ENCODE measurements around the gene PLA2G15. TPM values are rescaled to one million over a fixed set of nuclear protein-coding genes. Genes with fewer than 3 reads are reported as not detected.

Gene PLA2G15
- total and polyA plus RNA-seq, 2 of the 13 experiments (the other 11 are each of a cell fraction or from before 2014, with no cell fraction given) = 14.4 to 23.7 TPM

GRCh38 chr16:68264128-68265077 is 19.2 kb downstream of the PLA2G15 start, which contains the start of gene SLC7A6 (continued):
- no peak for TF ChIP-seq REST (IDR thresholded peaks at IDR 0.05; ENCODE audit: borderline replicate concordance in 1 of 2, low read depth in 1 of 2, low read length in 2 of 2)
- TF ChIP-seq TCF7 (IDR thresholded peaks at IDR 0.05; ENCODE audit: low read depth) = no peak; the same call in 1 of the 2 replicates
- TF ChIP-seq GABPB1 (CRISPR knock-in tag; IDR thresholded peaks at IDR 0.05) = peak; percentile 74; the same call in 1 of the 2 replicates
- 0 out of 2 replicates have a peak, but pooled peaks have one; percentile 73 for TF ChIP-seq TSC22D2 (CRISPR knock-in tag; IDR thresholded peaks at IDR 0.05; ENCODE audit: borderline replicate concordance)
- TF ChIP-seq ERF (CRISPR knock-in tag; IDR thresholded peaks at IDR 0.05) = no peak; the same call in 1 of the 2 replicates
- peak; percentile 23 for TF ChIP-seq NFAT5 (CRISPR knock-in tag; IDR thresholded peaks at IDR 0.05)
- TF ChIP-seq ATF2 (CRISPR knock-in tag; IDR thresholded peaks at IDR 0.05) = no peak; the same call in 1 of the 2 replicates
- no peak for TF ChIP-seq BCL3 (CRISPR knock-in tag; IDR thresholded peaks at IDR 0.05)
- TF ChIP-seq WIZ (CRISPR knock-in tag; IDR thresholded peaks at IDR 0.05) = no peak; the same call in 1 of the 2 replicates
- TF ChIP-seq ZNF770 (CRISPR knock-in tag; IDR thresholded peaks at IDR 0.05) = peak; percentile 44
- 0 out of 2 replicates have a peak, but pooled peaks have one; percentile 42 for TF ChIP-seq CREB3 (CRISPR knock-in tag; IDR thresholded peaks at IDR 0.05)

Measured in HepG2 (cell line).